T-helper 17 cell (primary cell): ENCODE measurements around the gene GAB2. TPM values are rescaled to one million over a fixed set of nuclear protein-coding genes. Genes with fewer than 3 reads are reported as not detected.

Experiments
- ATAC-seq: fragments of 150-1000 bp; cut with Tn5 transposase; 2 replicates; pipeline ENCODE4 v1.10.0; 2021; ENCODE audit warnings: mild to moderate bottlenecking, moderate library complexity
- DNase-seq, 3 donors: peaks; one replicate each; pipeline versions ENCODE4 v3.0.0 to v3.0.0-alpha.2; 2020 to 2021
- H3K9me3 ChIP-seq: one replicate; pipeline ENCODE4 v1.7.0; 2013; ENCODE audit warnings: low read length, mild to moderate bottlenecking; ENCODE audit not compliant: control insufficient read depth, poor library complexity, severe bottlenecking
- H3K27ac Mint-ChIP-seq: one replicate; pipeline ENCODE4 v1.8.0; 2022; ENCODE audit warnings: mild to moderate bottlenecking, moderate library complexity, mixed read lengths
- H3K27me3 Mint-ChIP-seq: one replicate; pipeline ENCODE4 v1.8.0; 2022; ENCODE audit warnings: mixed read lengths
- H3K36me3 Mint-ChIP-seq: one replicate; pipeline ENCODE4 v1.8.0; 2022; ENCODE audit warnings: low read depth, mixed read lengths
- H3K4me1 Mint-ChIP-seq: one replicate; pipeline ENCODE4 v1.8.0; 2022; ENCODE audit warnings: mild to moderate bottlenecking, mixed read lengths
- H3K4me3 Mint-ChIP-seq: one replicate; pipeline ENCODE4 v1.8.0; 2022; ENCODE audit warnings: mild to moderate bottlenecking, moderate library complexity, mixed read lengths
- total RNA-seq, 4 donors: library from RNA in 2 of 4; stranded (reverse) in 2 of 4; gene quantifications; one replicate each; pipeline ENCODE4 v1.2.3 and lab custom pipeline; 2022 to 2026

The GAB2 gene
- total RNA-seq, 2 donors from 2014 or later: 10.3 to 14.4 TPM

DNA sequence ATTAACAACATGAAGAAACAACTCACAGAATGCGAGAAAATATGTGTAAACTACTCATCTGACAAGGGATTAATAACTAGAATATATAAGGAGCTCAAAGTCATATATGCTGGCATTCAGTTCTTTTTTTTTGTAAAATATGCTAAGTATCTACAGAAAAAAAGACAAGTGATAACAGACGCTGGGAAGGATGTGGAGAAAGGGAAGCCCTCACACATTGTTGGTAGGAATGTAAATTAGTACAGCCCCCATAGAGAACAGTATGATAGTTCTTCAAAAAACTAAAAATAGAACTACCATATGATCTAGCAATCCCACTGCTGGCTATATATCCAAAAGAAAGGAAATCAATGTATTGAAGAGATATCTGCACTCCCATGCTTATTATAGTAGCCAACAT, 13.8 kb downstream of the GAB2 start:
- Mint-ChIP-seq H3K27ac (no peak overlapping the region), H3K4me3 (no peak overlapping the region), H3K27me3 (no peaks in the 10 kb centered on the region), H3K4me1 (peaks cover 6% of the 10 kb centered on the region), H3K36me3 (peaks cover 6% of the 10 kb centered on the region)
- DNase-seq (no peak), ATAC-seq (no peak)
- no peaks in the 10 kb centered on the region for H3K9me3 ChIP-seq

DNA sequence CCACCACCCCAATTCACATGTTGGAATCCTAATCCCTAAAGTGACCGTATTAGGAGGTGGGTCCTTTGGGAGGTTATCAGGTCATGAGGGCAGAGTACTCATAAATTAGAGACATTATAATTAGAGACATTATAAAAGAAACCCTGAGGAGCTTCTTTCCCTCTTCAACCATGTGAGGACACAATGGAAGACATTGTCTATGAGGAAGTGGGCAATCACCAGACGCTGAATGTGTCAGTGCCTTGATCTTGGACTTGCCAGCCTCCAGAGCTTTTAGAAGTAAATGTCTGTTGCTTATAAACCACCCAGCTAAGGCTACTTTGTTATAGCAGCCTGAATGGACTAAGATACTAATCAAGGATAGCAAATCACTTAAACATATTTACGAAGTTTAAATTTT, 14.8 kb downstream of the GAB2 start:
- DNase-seq (no peak), ATAC-seq (no peak)
- Mint-ChIP-seq H3K36me3 (peaks cover 6% of the 10 kb centered on the region), H3K4me1 (peaks cover 8% of the 10 kb centered on the region), H3K27ac (no peak overlapping the region), H3K4me3 (no peak overlapping the region), H3K27me3 (no peaks in the 10 kb centered on the region)
- no peaks in the 10 kb centered on the region for H3K9me3 ChIP-seq

DNA sequence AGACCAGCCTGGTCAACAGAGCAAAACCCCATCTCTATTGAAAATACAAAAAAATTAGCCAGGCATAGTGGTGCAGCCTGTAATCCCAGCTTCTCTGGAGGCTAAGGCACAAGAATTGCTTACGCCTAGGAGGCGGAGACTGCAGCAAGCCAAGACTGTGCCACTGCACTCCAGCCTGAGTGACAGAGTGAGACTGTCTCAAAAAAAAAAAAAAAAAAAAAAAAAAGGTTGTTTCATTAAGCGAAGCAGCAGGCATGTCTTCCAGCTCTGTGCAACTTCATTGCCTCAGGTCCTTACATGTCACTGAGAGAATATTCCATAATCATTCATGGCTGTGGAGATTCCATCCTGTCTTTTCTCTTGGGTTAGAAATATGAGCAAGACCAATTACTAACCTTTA, 16.9 kb downstream of the GAB2 start:
- H3K9me3 ChIP-seq: no peaks in the 10 kb centered on the region
- no peak overlapping the region for H3K27ac Mint-ChIP-seq
- peaks cover 2% of the 10 kb centered on the region for H3K36me3 Mint-ChIP-seq
- ATAC-seq (no peak), DNase-seq (no peak)
- no peaks in the 10 kb centered on the region for H3K27me3 Mint-ChIP-seq
- no peak overlapping the region for H3K4me3 Mint-ChIP-seq
- peaks cover 13% of the 10 kb centered on the region for H3K4me1 Mint-ChIP-seq

DNA sequence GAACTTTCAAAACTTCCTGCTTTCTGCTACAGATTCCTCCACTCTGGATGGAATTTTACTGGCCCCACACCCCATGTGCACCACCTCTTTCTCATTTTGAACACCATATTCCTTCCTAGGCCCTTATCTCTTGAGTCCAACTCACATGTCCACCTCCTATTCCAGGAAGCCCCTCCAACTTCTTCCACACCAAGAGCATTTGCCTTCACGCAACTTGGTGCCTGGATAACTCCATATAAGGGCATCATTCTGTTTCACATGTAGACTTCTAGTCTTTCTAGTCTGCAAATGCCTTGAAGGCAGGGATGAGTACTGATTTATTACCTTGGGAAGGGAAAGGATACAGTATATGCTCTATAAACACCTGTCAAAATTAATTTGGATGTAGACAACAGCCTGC, 17.5 kb downstream of the GAB2 start:
- no peaks in the 10 kb centered on the region for H3K9me3 ChIP-seq
- peaks cover 13% of the 10 kb centered on the region for H3K4me1 Mint-ChIP-seq
- peaks cover 2% of the 10 kb centered on the region for H3K36me3 Mint-ChIP-seq
- H3K27me3 Mint-ChIP-seq: no peaks in the 10 kb centered on the region
- H3K4me3 Mint-ChIP-seq: no peak overlapping the region
- DNase-seq (no peak), ATAC-seq (no peak)
- H3K27ac Mint-ChIP-seq: peak overlapping the region; percentile 17

DNA sequence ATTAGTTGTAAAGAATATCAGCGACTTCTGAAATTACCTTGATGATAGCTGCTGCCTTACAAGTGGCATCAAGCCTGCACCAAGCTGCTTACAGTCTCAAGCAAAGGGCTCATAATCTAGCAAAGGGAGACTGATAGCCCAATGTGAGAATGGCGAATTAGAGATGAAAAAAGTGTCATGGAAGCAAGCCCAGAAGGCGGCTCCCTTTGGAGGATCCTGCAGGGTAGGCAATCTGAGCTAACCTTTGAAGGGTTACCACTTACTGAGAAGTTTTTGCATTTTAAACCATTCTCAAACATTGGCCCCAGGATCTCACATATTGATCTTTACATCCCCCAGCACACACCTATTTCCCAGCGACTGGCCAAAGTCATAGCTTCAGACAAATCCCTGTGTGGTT, 18.5 kb downstream of the GAB2 start:
- H3K36me3 Mint-ChIP-seq: peaks cover 2% of the 10 kb centered on the region
- H3K27me3 Mint-ChIP-seq: no peaks in the 10 kb centered on the region
- peaks cover 17% of the 10 kb centered on the region for H3K4me1 Mint-ChIP-seq
- H3K9me3 ChIP-seq: no peaks in the 10 kb centered on the region
- no peak overlapping the region for H3K4me3 Mint-ChIP-seq
- no peak overlapping the region for H3K27ac Mint-ChIP-seq
- DNase-seq: no peak
- ATAC-seq: no peak

DNA sequence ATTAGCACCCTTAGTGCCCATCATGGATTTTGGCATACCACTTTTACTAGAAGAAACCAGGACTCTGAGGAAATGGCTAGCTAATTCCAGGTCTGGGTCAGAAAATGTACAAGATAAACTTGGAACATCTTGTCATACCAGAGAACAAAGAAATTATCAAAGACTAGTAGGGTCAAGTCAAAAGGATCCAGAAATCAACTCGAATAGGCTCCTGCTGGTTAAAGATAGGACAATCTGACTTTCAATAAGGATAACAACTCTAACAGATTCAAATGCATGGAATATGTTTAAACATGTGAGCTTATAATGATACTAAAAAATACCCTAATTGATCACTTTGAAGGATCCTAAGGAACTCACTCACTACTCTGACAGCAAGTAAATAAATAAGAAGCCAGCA, 18.9 kb downstream of the GAB2 start:
- H3K9me3 ChIP-seq: no peaks in the 10 kb centered on the region
- Mint-ChIP-seq H3K36me3 (peaks cover 2% of the 10 kb centered on the region), H3K4me1 (peaks cover 18% of the 10 kb centered on the region), H3K27me3 (no peaks in the 10 kb centered on the region), H3K27ac (no peak overlapping the region), H3K4me3 (no peak overlapping the region)
- DNase-seq (no peak), ATAC-seq (no peak)

DNA sequence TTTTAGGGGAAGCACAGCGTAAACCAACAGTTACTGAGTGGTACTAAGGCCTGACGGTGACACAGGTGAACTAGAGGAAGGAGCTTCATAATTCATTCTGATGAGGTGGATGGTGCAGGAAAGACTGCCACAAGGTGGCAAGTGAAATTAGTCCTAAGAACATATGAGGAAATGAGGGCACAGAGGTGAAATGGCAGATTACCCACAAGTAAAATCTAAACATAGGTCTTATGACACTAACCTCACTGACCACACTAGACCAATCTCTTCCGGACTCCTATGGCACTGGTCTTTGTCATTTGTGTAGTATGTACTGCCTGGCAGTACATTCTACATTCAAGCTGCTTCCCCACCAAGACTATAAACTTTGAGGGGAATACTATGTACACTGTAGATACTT, 20.2 kb downstream of the GAB2 start:
- no peaks in the 10 kb centered on the region for H3K27me3 Mint-ChIP-seq
- ATAC-seq (peak; percentile 57), DNase-seq (no peak)
- H3K4me3 Mint-ChIP-seq: no peak overlapping the region
- no peaks in the 10 kb centered on the region for H3K9me3 ChIP-seq
- H3K27ac Mint-ChIP-seq: no peak overlapping the region
- H3K36me3 Mint-ChIP-seq: peaks cover 5% of the 10 kb centered on the region
- peaks cover 20% of the 10 kb centered on the region for H3K4me1 Mint-ChIP-seq

DNA sequence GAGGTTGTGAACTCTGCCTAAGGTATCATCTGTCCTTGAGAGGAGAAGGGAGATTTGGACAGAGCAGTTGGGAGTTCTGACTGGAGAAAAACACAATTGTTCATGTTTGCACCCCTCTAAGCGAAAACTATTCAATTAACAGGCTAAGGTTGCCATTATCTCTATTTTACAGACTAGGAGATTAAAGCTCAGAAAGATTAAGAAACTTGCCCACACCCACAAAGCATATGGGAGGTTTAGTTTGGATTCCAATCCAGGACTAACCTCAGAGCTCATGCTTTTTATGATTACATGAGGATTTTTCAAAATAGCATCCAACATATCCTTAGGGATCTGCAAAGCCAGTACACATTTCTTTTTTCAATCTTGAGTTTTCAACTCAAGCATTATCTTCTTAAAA, 22.0 kb downstream of the GAB2 start:
- Mint-ChIP-seq H3K36me3 (peaks cover 3% of the 10 kb centered on the region), H3K27me3 (no peaks in the 10 kb centered on the region), H3K4me3 (no peak overlapping the region), H3K4me1 (peaks cover 18% of the 10 kb centered on the region), H3K27ac (no peak overlapping the region)
- DNase-seq (no peak), ATAC-seq (no peak)
- H3K9me3 ChIP-seq: no peaks in the 10 kb centered on the region

DNA sequence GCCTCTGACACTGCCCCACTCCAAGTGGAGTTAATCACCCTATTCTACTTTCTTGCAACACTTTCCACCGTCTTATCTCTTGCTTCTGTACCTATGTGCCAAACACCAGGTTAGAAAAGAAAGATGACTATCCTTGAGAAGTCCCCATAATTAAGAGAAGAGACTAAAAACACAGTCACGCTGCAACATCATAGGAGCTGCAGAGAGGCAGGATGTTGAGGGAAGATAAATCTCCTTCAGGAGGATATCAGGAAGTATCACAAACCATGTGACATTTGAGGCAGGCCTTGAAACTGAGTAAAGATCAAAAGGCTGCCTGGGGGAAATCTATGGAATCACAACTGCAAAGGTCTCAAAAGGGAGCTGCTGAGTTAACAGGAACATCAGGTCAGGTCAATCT, 24.8 kb downstream of the GAB2 start:
- Mint-ChIP-seq H3K27ac (no peak overlapping the region), H3K4me1 (peaks cover 16% of the 10 kb centered on the region), H3K36me3 (peaks cover 3% of the 10 kb centered on the region), H3K27me3 (no peaks in the 10 kb centered on the region), H3K4me3 (no peak overlapping the region)
- no peak for DNase-seq
- no peak for ATAC-seq
- no peaks in the 10 kb centered on the region for H3K9me3 ChIP-seq

DNA sequence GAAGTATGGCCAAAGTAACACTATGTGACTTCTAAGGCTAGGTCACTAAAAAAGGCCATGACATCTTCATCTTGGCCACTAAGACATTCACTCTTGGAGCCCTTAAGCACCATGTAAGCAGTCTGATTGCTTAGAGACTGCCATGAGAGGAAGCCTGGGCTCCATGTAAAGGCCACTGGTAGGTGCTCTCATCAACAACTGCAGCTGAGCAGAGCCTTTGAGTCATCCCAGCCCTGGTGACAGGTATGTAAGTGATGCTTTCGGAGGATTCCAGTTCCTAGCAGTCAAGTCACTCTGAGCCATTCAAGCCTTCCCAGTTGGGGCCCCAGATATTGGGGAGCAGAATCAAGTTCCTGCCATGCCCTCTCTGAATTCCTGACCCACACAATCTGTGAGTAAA, 26.2 kb downstream of the GAB2 start:
- ATAC-seq: no peak
- H3K4me3 Mint-ChIP-seq: no peak overlapping the region
- no peaks in the 10 kb centered on the region for H3K27me3 Mint-ChIP-seq
- DNase-seq: no peak
- H3K9me3 ChIP-seq: no peaks in the 10 kb centered on the region
- H3K27ac Mint-ChIP-seq: no peak overlapping the region
- peaks cover 11% of the 10 kb centered on the region for H3K4me1 Mint-ChIP-seq
- H3K36me3 Mint-ChIP-seq: peaks cover 3% of the 10 kb centered on the region

DNA sequence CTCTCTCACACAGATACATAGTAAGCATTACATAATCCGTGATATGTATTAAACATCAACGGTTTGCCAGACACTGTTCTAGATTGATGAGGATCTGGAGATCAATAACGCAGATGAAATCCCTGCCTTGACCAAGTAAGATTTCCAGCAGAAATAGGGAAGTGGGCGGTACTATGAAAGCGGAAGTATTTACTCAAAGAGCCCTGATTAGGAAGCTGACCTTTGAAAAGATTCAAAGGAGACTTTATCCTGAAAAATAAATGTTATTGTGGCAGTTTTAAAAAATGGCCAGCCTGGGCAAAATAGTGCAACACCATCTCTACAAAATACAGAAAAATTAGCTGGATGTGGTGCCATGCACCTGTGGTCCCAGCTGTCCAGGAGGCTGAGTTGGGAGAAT, 26.8 kb downstream of the GAB2 start:
- no peak for ATAC-seq
- Mint-ChIP-seq H3K36me3 (peaks cover 3% of the 10 kb centered on the region), H3K27ac (no peak overlapping the region), H3K27me3 (no peaks in the 10 kb centered on the region), H3K4me3 (no peak overlapping the region), H3K4me1 (peaks cover 11% of the 10 kb centered on the region)
- no peak for DNase-seq
- H3K9me3 ChIP-seq: no peaks in the 10 kb centered on the region

DNA sequence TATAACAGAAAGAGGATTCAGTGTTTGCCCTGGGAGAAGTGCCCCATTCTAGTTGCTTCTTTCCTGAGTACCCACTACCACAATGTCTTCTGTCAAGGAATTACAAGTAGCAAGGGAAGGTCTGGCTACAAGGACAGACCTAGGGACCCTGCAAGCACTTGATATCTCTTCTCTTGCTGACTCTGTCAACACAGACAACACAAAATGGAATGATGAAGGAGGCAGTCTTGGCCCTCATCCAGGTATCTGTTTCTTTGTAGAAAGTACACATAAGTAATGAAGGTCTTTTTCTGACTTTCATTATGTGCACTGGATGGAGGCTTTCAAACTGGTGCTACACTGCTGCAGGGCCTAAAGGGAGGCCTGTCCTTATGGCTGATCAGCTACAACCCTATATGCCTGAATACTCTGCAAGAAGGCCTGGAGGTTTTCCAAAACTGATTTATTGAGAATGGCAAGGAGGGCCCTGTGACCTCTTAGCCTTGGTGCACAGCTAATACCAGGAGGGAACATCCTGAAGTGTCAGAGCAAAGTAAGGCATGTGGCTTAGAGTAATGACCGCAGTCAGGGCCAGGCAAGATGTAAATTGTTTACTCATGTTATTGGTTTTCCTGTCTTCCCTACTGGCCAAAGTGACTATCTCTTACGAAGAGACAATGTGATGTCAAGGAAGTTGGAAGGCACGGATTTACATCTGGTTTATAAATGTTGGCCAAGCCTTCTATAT, 31.2 kb downstream of the GAB2 start:
- no peak for DNase-seq
- no peaks in the 10 kb centered on the region for H3K27me3 Mint-ChIP-seq

DNA sequence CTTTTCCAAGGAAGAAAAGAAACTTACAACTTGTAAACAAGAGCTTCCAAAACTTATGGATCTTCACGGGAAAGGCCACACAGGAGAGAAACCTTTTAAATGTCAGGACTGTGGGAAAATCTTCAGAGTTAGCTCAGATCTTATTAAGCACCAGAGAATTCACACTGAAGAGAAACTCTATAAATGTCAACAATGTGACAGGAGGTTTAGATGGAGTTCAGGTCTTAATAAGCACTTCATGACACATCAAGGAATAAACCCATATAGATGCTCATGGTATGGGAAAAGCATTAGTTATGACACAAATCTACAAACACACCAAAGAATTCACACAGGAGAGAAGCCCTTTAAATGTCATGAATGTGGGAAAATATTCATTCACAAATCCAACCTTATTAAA, 32.4 kb downstream of the GAB2 start:
- DNase-seq: no peak
- peaks cover 2% of the 10 kb centered on the region for H3K4me1 Mint-ChIP-seq
- no peaks in the 10 kb centered on the region for H3K27me3 Mint-ChIP-seq
- no peak overlapping the region for H3K27ac Mint-ChIP-seq
- H3K36me3 Mint-ChIP-seq: peaks cover 4% of the 10 kb centered on the region
- no peak overlapping the region for H3K4me3 Mint-ChIP-seq
- ATAC-seq: no peak
- H3K9me3 ChIP-seq: peaks cover 3% of the 10 kb centered on the region

More for the DNA sequence above, 31.2 kb downstream of the GAB2 start:
- no peak overlapping the region for H3K27ac Mint-ChIP-seq
- H3K9me3 ChIP-seq: peaks cover 3% of the 10 kb centered on the region
- H3K36me3 Mint-ChIP-seq: peaks cover 4% of the 10 kb centered on the region
- no peak for ATAC-seq
- no peak overlapping the region for H3K4me3 Mint-ChIP-seq
- peaks cover 2% of the 10 kb centered on the region for H3K4me1 Mint-ChIP-seq

DNA sequence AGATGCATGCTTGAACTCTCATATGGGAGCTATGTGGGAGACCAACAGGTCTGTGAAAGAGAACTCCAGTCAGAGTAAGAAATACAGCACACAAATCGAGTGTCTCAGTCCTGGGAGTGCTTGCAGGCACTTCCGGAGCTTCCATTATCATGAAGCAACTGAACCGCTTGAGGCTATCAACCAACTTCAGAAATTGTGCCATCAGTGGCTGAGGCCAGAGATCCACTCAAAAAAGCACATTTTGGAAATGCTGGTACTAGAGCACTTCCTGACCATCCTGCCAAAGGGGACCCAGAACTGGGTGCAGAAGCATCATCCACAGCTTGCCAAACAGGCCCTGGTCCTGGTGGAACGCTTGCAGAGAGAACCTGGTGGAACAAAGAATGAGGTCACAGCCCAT, 33.4 kb downstream of the GAB2 start:
- Mint-ChIP-seq H3K27ac (no peak overlapping the region), H3K36me3 (peaks cover 4% of the 10 kb centered on the region), H3K27me3 (no peaks in the 10 kb centered on the region), H3K4me3 (no peak overlapping the region), H3K4me1 (no peaks in the 10 kb centered on the region)
- no peak for DNase-seq
- peaks cover 3% of the 10 kb centered on the region for H3K9me3 ChIP-seq
- ATAC-seq: no peak
